ENCODE data around the gene IL1RAPL2.
"Not testable (repeated sequence)": the region's sequence is repeated elsewhere in the genome, so short reads cannot be mapped to it uniquely, and the experiment has no call there.

IL1RAPL2 gene

DNA sequence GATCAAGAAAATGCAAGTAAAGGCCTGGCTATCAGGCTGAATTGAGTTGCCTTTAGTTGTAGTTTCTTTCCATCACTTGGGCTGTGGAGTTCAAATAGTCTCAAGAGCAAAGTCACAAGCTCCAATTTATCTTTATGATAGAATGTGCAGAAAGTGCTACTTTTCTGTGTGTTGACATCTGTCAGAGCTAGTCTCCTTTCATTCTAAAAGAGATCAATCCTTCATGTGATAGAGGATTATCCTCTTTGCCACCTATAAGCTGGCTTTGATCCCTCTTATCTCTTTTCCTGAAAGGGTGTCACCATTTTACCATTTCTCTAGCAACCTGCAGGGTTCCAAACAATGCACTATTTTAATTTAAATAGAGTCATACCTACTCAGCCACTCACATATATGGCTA, 429.5 kb downstream of the IL1RAPL2 start:
- no peak for TF ChIP-seq CTCF (IDR thresholded peaks at IDR 0.05; ENCODE audit: low read depth, low read length)
- TF ChIP-seq POLR2A (IDR thresholded peaks at IDR 0.05; ENCODE audit: extremely low read depth, insufficient read length): no peak
- no peak for TF ChIP-seq MYC (IDR thresholded peaks at IDR 0.05; ENCODE audit: low read depth, low read length)
- TF ChIP-seq, protein P1, sequence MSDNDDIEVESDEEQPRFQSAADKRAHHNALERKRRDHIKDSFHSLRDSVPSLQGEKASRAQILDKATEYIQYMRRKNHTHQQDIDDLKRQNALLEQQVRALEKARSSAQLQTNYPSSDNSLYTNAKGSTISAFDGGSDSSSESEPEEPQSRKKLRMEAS (IDR thresholded peaks at IDR 0.05; ENCODE audit: low read depth, low read length): no peak

DNA sequence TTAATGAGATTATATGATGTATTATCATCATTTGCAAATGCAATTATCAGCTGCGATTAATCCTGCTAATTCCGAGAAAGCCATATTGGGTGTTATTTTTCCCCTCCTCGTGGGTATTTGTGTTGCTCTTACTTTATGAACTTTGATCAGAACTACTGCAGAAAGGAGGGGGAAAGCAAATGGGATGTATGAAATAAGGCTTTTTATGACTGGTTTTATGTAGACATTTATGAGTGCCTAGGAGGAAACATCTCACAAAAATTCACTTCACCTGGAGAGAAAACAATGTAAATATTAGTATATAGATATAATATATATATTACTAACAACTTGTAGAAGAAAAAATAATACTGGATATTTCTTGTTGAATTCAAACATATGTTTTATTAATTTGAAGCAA, 440.1 kb downstream of the IL1RAPL2 start:
- no peak overlapping the region for H3K4me3 ChIP-seq (ENCODE audit: low read depth, low read length)
- DNase-seq (ENCODE audit: low read depth): no peak
- TF ChIP-seq CTCF (IDR thresholded peaks at IDR 0.05; ENCODE audit: low read depth, low read length): no peak
- TF ChIP-seq, protein P1 (IDR thresholded peaks at IDR 0.05; ENCODE audit: low read depth, low read length): no peak
- TF ChIP-seq POLR2A (IDR thresholded peaks at IDR 0.05; ENCODE audit: extremely low read depth, insufficient read length): no peak
- no peak for TF ChIP-seq MYC (IDR thresholded peaks at IDR 0.05; ENCODE audit: low read depth, low read length)

More for the DNA sequence above, 429.5 kb downstream of the IL1RAPL2 start:
- no peak overlapping the region for H3K4me3 ChIP-seq (ENCODE audit: low read depth, low read length)
- no peak for DNase-seq (ENCODE audit: low read depth)

GRCh38 chrX:105006996-105007395, 441.0 kb downstream of the IL1RAPL2 start:
- no peak overlapping the region for H3K4me3 ChIP-seq (ENCODE audit: low read depth, low read length)
- TF ChIP-seq MYC (IDR thresholded peaks at IDR 0.05; ENCODE audit: low read depth, low read length): no peak
- no peak for TF ChIP-seq CTCF (IDR thresholded peaks at IDR 0.05; ENCODE audit: low read depth, low read length)
- TF ChIP-seq POLR2A (IDR thresholded peaks at IDR 0.05; ENCODE audit: extremely low read depth, insufficient read length): no peak
- TF ChIP-seq, protein P1 (IDR thresholded peaks at IDR 0.05; ENCODE audit: low read depth, low read length): no peak
- no peak for DNase-seq (ENCODE audit: low read depth)

DNA sequence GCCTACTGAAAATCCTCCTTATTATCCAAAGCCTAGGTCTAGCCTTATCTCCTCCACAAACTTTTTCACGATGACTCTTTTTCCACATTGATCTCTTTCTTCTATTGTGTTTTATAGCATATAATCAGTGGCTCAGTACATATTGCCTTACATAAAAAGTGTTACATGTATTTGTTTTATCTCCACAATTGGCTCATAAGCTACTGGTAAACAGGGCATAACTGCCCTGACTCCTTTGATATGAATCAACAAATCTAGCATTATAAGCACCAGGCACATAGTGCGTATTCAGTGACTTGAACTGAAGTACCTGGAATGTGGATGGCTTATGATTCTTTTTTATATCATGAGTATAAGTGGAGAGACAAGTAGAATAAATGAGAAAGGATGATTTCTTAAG, 447.7 kb downstream of the IL1RAPL2 start:
- DNase-seq (ENCODE audit: low read depth): no peak
- H3K4me3 ChIP-seq (ENCODE audit: low read depth, low read length): no peak overlapping the region
- TF ChIP-seq MYC (IDR thresholded peaks at IDR 0.05; ENCODE audit: low read depth, low read length) (no peak), POLR2A (IDR thresholded peaks at IDR 0.05; ENCODE audit: extremely low read depth, insufficient read length) (no peak), CTCF (IDR thresholded peaks at IDR 0.05; ENCODE audit: low read depth, low read length) (no peak)
- TF ChIP-seq, protein P1 (IDR thresholded peaks at IDR 0.05; ENCODE audit: low read depth, low read length): no peak

- H3K4me3 ChIP-seq (ENCODE audit: low read depth, low read length): no peak overlapping the region
- DNase-seq (ENCODE audit: low read depth): no peak
- TF ChIP-seq CTCF (IDR thresholded peaks at IDR 0.05; ENCODE audit: low read depth, low read length): no peak
- TF ChIP-seq, protein P1 (IDR thresholded peaks at IDR 0.05; ENCODE audit: low read depth, low read length): no peak
- TF ChIP-seq MYC (IDR thresholded peaks at IDR 0.05; ENCODE audit: low read depth, low read length): no peak
- TF ChIP-seq POLR2A (IDR thresholded peaks at IDR 0.05; ENCODE audit: extremely low read depth, insufficient read length): no peak
Measured at GRCh38 chrX:105017641-105018040, 451.6 kb downstream of the IL1RAPL2 start.

GRCh38 chrX:105018865-105019264, 452.9 kb downstream of the IL1RAPL2 start:
- no peak for DNase-seq (ENCODE audit: low read depth)
- H3K4me3 ChIP-seq (ENCODE audit: low read depth, low read length): no peak overlapping the region
- TF ChIP-seq, protein P1 (IDR thresholded peaks at IDR 0.05; ENCODE audit: low read depth, low read length): no peak
- TF ChIP-seq CTCF (IDR thresholded peaks at IDR 0.05; ENCODE audit: low read depth, low read length) (no peak), POLR2A (IDR thresholded peaks at IDR 0.05; ENCODE audit: extremely low read depth, insufficient read length) (no peak), MYC (IDR thresholded peaks at IDR 0.05; ENCODE audit: low read depth, low read length) (no peak)

DNA sequence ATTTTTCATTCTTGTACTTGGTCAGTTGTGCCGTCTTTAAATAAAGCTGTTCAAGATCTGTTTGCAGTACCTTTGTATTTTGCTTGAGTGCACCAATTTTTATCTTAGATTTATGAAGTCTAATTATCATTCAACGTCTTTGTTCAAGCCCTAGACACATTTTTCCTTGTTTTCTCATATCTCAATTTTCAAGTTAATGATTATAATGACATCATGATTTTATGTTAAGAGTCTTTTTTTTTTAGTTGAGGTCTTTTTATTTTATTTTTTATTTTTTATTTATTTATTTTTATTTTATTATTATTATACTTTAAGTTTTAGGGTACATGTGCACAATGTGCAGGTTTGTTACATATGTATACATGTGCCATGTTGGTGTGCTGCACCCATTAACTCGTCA, 463.0 kb downstream of the IL1RAPL2 start:
- not testable (repeated sequence) for DNase-seq (ENCODE audit: low read depth); H3K4me3 ChIP-seq (ENCODE audit: low read depth, low read length)

Data from NB4 (cell line).